Neuron (in vitro differentiated cells): Measurements from ENCODE around the gene USP9X.
A peak's percentile ranks its signal among the peaks of the same experiment; 100 is the strongest.
"Not testable (repeated sequence)": the region's sequence is repeated elsewhere in the genome, so short reads cannot be mapped to it uniquely, and the experiment has no call there.

Experiments
- H2AFZ ChIP-seq: one replicate; pipeline ENCODE4 v1.6.1; 2013; ENCODE audit warnings: low read depth, mild to moderate bottlenecking, inconsistent platforms, low read length, moderate library complexity
- H3K27me3 ChIP-seq: one replicate; pipeline ENCODE4 v1.6.1; 2013; ENCODE audit warnings: low read length; ENCODE audit not compliant: insufficient read depth
- H3K36me3 ChIP-seq: one replicate; pipeline ENCODE4 v1.6.1; 2013; ENCODE audit warnings: low read length; ENCODE audit not compliant: insufficient read depth
- H3K4me1 ChIP-seq: one replicate; pipeline ENCODE4 v1.6.1; 2013; ENCODE audit warnings: low read length; ENCODE audit not compliant: insufficient read depth
- H3K4me3 ChIP-seq: 2 replicates; pipeline ENCODE4 v1.5.1; 2013; ENCODE audit warnings: mild to moderate bottlenecking, low read length, moderate library complexity
- H3K9me3 ChIP-seq: one replicate; pipeline ENCODE4 v1.6.1; 2013; ENCODE audit warnings: low read length

USP9X gene

DNA sequence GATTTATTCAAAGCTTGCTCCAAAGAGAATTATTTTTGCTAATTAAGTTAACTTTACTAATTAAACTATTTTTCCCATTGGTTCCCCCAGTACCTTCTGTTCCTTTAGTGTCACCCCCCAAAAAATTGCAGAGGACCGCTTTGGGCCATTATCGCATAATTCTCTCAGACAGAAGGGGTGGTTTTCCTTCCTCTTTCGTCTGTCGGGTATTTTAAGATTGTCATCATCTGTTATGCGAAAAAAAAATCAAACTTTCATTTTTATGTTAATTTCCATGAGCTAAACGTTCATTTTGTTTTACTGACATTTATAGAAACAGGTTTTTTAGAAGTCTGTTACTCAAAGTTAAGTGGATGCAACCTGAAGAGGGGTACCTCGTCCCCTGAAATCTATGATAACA lies 172.6 kb downstream of the USP9X start:
- Histone ChIP-seq H3K36me3 (no peaks in the 10 kb centered on the region), H3K27me3 (no peaks in the 10 kb centered on the region), H2AFZ (no peak overlapping the region), H3K4me3 (no peak overlapping the region), H3K9me3 (no peaks in the 10 kb centered on the region), H3K4me1 (no peaks in the 10 kb centered on the region)

DNA sequence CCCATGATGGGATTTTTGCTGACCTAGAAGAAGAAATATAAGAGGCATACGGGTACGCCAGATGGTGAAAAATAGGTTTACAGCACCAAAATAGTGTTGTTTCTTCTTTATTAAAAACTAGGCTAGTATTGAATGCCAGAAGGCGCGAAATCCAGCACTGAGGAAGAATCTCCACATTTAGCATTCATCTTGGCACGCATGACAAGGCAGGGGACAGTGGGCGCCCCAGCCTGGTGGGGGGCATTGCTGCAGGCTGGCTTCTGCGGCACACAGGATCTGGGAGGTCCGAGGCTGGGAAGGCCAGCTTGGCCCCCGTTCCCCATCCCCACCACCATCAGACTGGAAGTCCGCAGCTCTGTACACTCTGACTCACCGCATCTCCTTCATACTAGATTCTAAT lies 173.0 kb downstream of the USP9X start:
- Histone ChIP-seq H3K27me3 (no peaks in the 10 kb centered on the region), H3K4me3 (no peak overlapping the region), H3K36me3 (no peaks in the 10 kb centered on the region), H3K9me3 (no peaks in the 10 kb centered on the region), H2AFZ (no peak overlapping the region), H3K4me1 (no peaks in the 10 kb centered on the region)

DNA sequence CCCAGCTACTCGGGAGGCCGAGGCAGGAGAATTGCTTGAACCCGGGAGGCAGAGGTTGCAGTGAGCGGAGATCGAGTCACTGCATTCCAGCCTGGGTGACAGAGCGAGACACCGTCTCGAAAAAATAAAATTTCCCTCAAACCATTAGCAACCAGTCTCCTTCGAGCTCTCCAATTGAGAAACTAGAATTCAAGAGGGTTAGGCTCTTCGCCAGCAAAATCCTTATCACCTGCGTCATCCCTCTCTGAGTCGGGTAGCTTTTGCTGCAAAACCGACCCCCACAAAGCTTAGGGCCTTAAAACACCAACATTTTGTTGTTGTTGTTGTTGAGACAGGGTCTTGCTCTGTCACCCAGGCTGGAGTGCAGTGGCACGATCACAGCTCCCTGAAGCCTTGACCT lies 173.6 kb downstream of the USP9X start:
- Histone ChIP-seq H3K4me1 (no peaks in the 10 kb centered on the region), H3K27me3 (no peaks in the 10 kb centered on the region), H2AFZ (no peak overlapping the region), H3K36me3 (no peaks in the 10 kb centered on the region), H3K9me3 (no peaks in the 10 kb centered on the region), H3K4me3 (no peak overlapping the region)

DNA sequence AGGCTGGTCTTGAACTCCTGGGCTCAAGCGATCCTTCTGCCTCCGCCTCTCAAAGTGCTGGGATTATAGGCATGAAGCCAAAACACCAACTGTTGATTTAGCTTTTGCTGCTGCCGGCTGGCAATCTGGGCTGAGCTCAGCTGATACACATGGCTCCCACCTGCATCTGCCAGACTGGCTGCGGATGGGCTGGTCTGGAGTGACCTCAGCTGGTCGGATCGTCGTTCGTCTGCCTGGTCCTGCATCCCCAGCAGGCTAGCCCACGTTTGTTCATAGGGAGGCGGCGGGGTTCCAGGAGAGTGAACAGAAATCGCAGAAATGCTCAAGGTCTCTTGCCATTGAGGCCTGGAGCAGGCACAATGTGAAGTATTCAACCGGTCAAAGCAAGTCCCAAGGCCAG lies 174.3 kb downstream of the USP9X start:
- Histone ChIP-seq H3K4me1 (no peaks in the 10 kb centered on the region), H3K4me3 (no peak overlapping the region), H2AFZ (no peak overlapping the region), H3K27me3 (no peaks in the 10 kb centered on the region), H3K9me3 (no peaks in the 10 kb centered on the region), H3K36me3 (no peaks in the 10 kb centered on the region)

DNA sequence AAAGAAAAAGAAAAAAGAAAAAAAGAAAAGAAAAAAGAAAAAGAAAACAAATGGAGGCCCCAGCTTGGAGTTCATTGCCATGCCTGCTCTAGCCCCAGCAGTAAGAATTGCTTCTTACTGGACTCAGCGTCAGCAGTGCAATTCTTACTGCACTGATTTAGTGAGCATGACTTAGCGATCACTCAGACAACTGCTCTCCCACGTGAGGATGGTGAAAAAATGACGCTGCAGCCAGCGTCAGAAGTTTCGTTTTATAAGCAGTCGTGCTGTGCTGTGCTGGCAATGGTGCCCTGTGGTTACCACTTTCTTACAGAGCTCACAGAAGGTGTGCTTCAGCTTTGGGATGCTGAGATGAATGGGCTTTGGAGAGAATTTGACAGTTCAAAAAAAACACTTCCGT lies 180.4 kb downstream of the USP9X start:
- Histone ChIP-seq H3K4me3 (no peak overlapping the region), H3K4me1 (no peaks in the 10 kb centered on the region), H3K36me3 (no peaks in the 10 kb centered on the region), H2AFZ (no peak overlapping the region), H3K27me3 (no peaks in the 10 kb centered on the region), H3K9me3 (no peaks in the 10 kb centered on the region)

DNA sequence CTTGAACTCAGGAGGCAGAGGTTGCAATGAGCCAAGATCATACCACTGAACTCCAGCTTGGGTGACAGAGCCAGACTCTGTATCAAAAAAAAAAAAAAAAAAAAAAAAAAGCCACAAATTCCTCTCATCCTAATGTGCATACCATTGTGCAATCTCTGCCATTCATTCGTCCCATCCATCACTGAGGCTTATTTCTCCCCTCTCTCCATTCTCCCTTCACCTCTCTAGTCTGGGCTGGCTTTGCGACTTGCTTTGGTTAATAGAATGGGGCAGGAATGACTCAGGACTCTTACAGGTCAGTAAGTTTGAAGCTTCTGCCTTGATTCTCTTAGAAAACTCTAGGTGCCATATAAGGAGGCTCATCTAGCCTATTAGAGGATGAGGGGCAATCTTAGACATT lies 188.4 kb downstream of the USP9X start:
- peaks cover 5% of the 10 kb centered on the region for H3K4me1 ChIP-seq
- H3K9me3 ChIP-seq: no peaks in the 10 kb centered on the region
- H3K36me3 ChIP-seq: no peaks in the 10 kb centered on the region
- H2AFZ ChIP-seq: no peak overlapping the region
- no peak overlapping the region for H3K4me3 ChIP-seq
- H3K27me3 ChIP-seq: no peaks in the 10 kb centered on the region

DNA sequence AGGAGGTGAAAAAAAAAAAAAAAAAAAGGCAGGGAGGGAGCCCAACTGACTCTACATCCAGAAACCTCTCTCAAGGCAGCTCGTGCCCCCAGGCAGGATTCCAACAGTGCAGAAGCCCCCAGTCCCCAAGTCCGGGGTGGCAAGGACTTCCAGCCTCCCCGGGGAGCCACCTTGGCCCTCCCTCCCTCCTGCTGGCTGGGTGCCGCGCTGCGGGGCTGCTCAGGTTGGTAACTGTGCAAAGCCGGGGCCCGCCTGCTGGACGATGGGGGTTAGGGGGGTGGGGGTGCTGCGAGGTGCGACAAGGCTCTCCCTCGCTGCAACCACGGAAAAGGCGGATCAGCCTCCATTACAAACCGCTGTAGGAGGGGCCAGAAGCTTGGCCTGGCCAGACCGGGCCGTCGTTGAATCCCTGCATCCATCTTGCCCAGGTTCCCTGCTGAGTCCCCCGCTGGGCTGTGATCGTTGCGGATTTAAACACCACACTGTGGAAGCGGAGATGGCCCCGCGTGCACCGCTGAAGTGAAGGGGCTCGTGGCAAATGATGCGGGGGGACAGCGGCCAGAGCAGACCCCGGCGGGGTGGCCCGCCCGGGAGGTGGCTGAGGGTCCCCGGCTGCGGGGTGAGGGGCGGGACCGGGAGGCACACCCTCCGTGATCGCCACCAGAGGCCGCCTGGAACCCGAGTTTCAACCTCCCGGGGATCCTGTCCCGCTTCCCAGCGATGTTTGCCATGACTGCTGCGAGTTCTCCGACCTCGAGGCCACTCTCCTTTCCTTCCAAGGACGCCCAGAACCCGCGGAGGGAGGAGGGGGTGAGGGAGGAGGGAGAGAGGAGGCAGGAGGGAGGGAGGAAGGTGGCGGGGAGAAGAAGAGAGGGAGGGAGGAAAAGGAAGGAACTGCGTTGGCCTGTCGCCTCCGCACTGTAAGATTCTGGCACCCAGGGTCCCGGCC lies 190.7 kb downstream of the USP9X start:
- H3K36me3 ChIP-seq: no peaks in the 10 kb centered on the region
- H2AFZ ChIP-seq: no peak overlapping the region
- H3K27me3 ChIP-seq: no peaks in the 10 kb centered on the region
- no peaks in the 10 kb centered on the region for H3K9me3 ChIP-seq
- peaks cover 5% of the 10 kb centered on the region for H3K4me1 ChIP-seq
- H3K4me3 ChIP-seq: peak overlapping the region; percentile 15

DNA sequence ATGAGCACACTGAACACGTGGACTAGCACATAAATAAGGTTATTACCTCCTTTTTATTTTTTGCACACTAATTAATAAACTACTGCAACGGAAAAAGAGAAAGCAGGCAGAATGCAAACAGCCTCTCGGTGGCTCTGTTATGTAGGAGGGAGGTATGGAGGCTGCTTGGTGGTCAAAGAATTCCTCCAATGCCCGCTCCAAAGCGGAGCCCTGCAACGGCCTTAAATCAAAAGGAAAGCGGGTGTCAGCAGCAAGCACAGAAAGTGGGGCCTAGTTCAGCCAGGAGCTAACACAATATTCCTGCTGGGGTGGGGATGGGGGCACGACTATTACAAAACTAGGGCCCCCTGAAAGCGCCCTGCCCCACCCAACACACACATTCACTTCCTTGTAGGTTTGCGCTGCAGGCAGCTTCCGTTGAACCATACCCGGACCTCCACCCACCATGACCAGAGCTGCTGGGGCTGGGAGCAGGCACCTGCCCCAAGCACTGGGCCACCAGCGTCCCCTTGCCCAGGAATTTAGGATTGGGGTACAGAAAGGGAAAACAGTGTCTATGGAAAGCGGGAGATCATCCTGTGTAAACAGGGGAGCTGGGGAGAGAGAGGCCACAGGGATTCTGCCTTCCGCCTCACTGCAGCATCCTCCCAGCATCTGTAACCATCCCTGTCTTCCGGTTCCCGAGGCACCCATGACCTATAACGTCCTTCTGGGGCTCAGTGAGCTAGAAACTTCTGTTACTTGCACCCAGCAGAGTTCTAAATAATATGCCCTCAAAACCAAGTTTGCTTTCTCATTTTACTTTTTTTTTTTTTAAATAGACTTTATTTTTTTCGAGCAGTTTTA lies 191.6 kb downstream of the USP9X start:
- H3K4me1 ChIP-seq: peaks cover 5% of the 10 kb centered on the region
- H3K36me3 ChIP-seq: no peaks in the 10 kb centered on the region
- H3K27me3 ChIP-seq: no peaks in the 10 kb centered on the region
- peak overlapping the region; percentile 15 for H3K4me3 ChIP-seq
- H2AFZ ChIP-seq: no peak overlapping the region
- no peaks in the 10 kb centered on the region for H3K9me3 ChIP-seq

DNA sequence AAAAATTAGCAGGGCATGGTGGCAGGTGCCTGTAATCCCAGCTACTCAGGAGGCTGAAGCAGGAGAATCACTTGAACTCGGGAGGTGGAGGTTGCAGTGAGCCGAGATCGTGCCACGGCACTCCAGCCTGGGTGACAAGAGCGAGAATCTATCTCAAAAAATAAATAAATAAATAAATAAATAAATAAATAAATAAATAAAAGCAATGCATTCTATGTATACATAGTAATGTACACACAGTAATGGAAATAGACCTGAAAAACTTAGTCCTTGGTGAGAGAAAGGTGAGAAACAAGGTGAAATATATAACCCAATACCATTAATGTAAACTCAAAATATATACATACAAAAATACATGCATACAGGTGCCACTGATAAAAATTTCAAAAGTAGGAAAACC lies 197.1 kb downstream of the USP9X start:
- not testable (repeated sequence) for H3K4me1 ChIP-seq, H3K36me3 ChIP-seq, H3K4me3 ChIP-seq, H3K27me3 ChIP-seq, H2AFZ ChIP-seq, H3K9me3 ChIP-seq

DNA sequence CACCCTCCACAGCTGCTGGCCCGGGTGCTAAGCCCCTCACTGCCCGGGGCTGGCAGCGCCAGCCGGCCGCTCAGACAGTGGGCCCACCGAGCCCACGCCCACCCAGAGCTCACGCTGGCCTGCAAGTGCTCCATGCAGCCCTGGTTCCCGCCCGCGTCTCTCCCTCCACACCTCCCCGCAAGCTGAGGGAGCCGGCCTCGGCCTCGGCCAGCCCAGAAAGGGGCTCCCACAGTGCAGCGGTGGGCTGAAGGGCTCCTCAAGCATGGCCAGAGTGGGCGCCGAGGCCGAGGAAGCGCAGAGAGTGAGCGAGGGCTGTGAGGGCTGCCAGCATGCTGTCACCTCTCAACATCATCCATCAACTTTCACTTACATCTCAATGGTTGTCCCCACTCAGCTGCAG lies 200.7 kb downstream of the USP9X start:
- not testable (repeated sequence) for H3K36me3 ChIP-seq, H2AFZ ChIP-seq, H3K4me3 ChIP-seq, H3K4me1 ChIP-seq, H3K27me3 ChIP-seq, H3K9me3 ChIP-seq
